K562 (cell line): ENCODE data around the gene ZNF775. TPM values are rescaled to one million over a fixed set of nuclear protein-coding genes. Genes with fewer than 3 reads are reported as not detected.

Source experiments
- BDP1 ChIP-seq: IDR thresholded peaks from 3 replicates; pipeline ENCODE4 v1.6.1; 2011; ENCODE audit not compliant: insufficient read length, insufficient read depth
- BHLHE40 ChIP-seq: IDR thresholded peaks from 2 replicates; pipeline ENCODE4 v1.6.1; 2011; ENCODE audit warnings: low read length, improper control_type of control experiment
- C11orf30 ChIP-seq: fragments of 450-650 bp; IDR thresholded peaks from 2 replicates; pipeline ENCODE4 v1.6.1; 2016; ENCODE audit warnings: low read depth, mild to moderate bottlenecking
- MAX ChIP-seq: sonication (generic); formaldehyde crosslinking; IDR thresholded peaks from 2 replicates; pipeline ENCODE4 v1.9.0; 2022; ENCODE audit warnings: mild to moderate bottlenecking, missing genetic modification reagents
- MGA ChIP-seq: fragments of 450-650 bp; IDR thresholded peaks from 2 replicates; pipeline ENCODE4 v1.6.1; 2016; ENCODE audit warnings: mild to moderate bottlenecking, moderate library complexity
- RFX7 ChIP-seq: fragments of 250-450 bp; sonication (Bioruptor Pico); IDR thresholded peaks from 2 replicates; pipeline ENCODE4 v1.5.1; 2021; ENCODE audit warnings: mild to moderate bottlenecking
- SMARCA5 ChIP-seq: fragments of 450-650 bp; IDR thresholded peaks from 2 replicates; pipeline ENCODE4 v1.6.1; 2016
- ZBTB7A ChIP-seq: IDR thresholded peaks from 2 replicates; pipeline ENCODE4 v1.6.1; 2011; ENCODE audit warnings: low read depth, mild to moderate bottlenecking, low read length, moderate library complexity, borderline replicate concordance; ENCODE audit not compliant: control insufficient read depth
- polyA plus RNA-seq, 8 experiments: library from polyadenylated mRNA; depleted of rRNA in 4 of 8; stranded (reverse) in 5 of 8; unstranded in 3 of 8; fragments of >200 nt; fragmentation: Nextera tagmentation in 2 of 8; fragmentation: Illumina TruSeq in 1 of 8; extraction: Ambion mirVana in 2 of 8; extraction: Trizol in 1 of 8; gene quantifications; 2 replicates each; pipeline versions ENCODE4 v1.2.1 to v1.2.3, GENCODE V29; 2011 to 2014; ENCODE audit warnings: inconsistent platforms in 1 of 8, missing spikeins in 1 of 8
- total RNA-seq, 7 experiments: library from RNA; depleted of rRNA in 6 of 7; stranded (reverse); fragments of >200 nt in 6 of 7; fragmentation: Illumina TruSeq in 2 of 7; extraction: Trizol in 2 of 7; gene quantifications; 2 replicates each; pipeline versions ENCODE4 v1.2.1 to v1.2.3, GENCODE V29; 2011 to 2021; ENCODE audit warnings: low replicate concordance in 1 of 7
- TF ChIP-seq, protein P1 (sequence below): sonication (generic); formaldehyde crosslinking; IDR thresholded peaks from 2 replicates; pipeline ENCODE4 v1.8.1; 2023; ENCODE audit warnings: mild to moderate bottlenecking, missing genetic modification reagents
- TF ChIP-seq, protein P2 (sequence below), 2 experiments: fragments of 200-800 bp in 1 of 2; sonication (Bioruptor generic) in 1 of 2; sonication (generic) in 1 of 2; formaldehyde crosslinking in 1 of 2; IDR thresholded peaks in 1 of 2; conservative IDR thresholded peaks in 1 of 2; 2 replicates each; pipeline versions ENCODE4 v1.5.0 to v1.6.1; 2016 to 2020; ENCODE audit warnings: missing compliant biosample characterization in 1 of 2, missing genetic modification characterization in 1 of 2, missing genetic modification reagents in 1 of 2

Gene ZNF775
- total and polyA plus RNA-seq, 9 of the 15 experiments (the other 6 are each of a cell fraction or from before 2014, with no cell fraction given), result 0.04 to 18.7 (median 4.9) TPM

- TF ChIP-seq, protein P1, sequence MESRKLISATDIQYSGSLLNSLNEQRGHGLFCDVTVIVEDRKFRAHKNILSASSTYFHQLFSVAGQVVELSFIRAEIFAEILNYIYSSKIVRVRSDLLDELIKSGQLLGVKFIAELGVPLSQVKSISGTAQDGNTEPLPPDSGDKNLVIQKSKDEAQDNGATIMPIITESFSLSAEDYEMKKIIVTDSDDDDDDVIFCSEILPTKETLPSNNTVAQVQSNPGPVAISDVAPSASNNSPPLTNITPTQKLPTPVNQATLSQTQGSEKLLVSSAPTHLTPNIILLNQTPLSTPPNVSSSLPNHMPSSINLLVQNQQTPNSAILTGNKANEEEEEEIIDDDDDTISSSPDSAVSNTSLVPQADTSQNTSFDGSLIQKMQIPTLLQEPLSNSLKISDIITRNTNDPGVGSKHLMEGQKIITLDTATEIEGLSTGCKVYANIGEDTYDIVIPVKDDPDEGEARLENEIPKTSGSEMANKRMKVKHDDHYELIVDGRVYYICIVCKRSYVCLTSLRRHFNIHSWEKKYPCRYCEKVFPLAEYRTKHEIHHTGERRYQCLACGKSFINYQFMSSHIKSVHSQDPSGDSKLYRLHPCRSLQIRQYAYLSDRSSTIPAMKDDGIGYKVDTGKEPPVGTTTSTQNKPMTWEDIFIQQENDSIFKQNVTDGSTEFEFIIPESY, result no peak
- TF ChIP-seq C11orf30 (no peak), SMARCA5 (0 out of 2 replicates have a peak, but pooled peaks have one; percentile 38), ZBTB7A (peak; percentile 66; the same call in 1 of the 2 replicates), BHLHE40 (peak; percentile 38; the same call in 1 of the 2 replicates), RFX7 (CRISPR knock-in tag) (no peak), MAX (CRISPR knock-in tag) (peak; percentile 27; the same call in 1 of the 2 replicates), MGA (no peak), BDP1 (no peak)
- TF ChIP-seq, protein P2, sequence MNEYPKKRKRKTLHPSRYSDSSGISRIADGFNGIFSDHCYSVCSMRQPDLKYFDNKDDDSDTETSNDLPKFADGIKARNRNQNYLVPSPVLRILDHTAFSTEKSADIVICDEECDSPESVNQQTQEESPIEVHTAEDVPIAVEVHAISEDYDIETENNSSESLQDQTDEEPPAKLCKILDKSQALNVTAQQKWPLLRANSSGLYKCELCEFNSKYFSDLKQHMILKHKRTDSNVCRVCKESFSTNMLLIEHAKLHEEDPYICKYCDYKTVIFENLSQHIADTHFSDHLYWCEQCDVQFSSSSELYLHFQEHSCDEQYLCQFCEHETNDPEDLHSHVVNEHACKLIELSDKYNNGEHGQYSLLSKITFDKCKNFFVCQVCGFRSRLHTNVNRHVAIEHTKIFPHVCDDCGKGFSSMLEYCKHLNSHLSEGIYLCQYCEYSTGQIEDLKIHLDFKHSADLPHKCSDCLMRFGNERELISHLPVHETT (CRISPR knock-in tag; conservative IDR thresholded peaks at IDR 0.05 in 1 of 2, IDR thresholded peaks at IDR 0.05 in 1 of 2), result 0 out of 4 replicates have a peak, but pooled peaks of 1 of the 2 experiments have one; percentile 11
These were observed 580 bp downstream of the ZNF775 start (continued) for GRCh38 chr7:150379441-150380379.
